Glomerular visceral epithelial cell (primary cell): ENCODE results near the gene ARMC9.
A peak's percentile ranks its signal among the peaks of the same experiment; 100 is the strongest.
"Not testable (repeated sequence)": the region's sequence is repeated elsewhere in the genome, so short reads cannot be mapped to it uniquely, and the experiment has no call there.

Source experiments
- DNase-seq: peaks from one replicate; pipeline ENCODE4 v3.0.0-alpha.2; 2016; ENCODE audit errors: extremely low spot score

Gene ARMC9

GRCh38 chr2:231362555-231363184 is 164.2 kb downstream of the ARMC9 start:
- no peak for DNase-seq

GRCh38 chr2:231364061-231364460 is 165.6 kb downstream of the ARMC9 start:
- no peak for DNase-seq

- peak; percentile 25 for DNase-seq
Measured at GRCh38 chr2:231364961-231365810, 166.8 kb downstream of the ARMC9 start.

GRCh38 chr2:231367178-231367577 is 168.7 kb downstream of the ARMC9 start:
- DNase-seq = no peak

GRCh38 chr2:231369580-231370428 is 171.4 kb downstream of the ARMC9 start:
- no peak for DNase-seq

GRCh38 chr2:231370429-231370748 is 172.0 kb downstream of the ARMC9 start:
- DNase-seq = no peak

GRCh38 chr2:231370749-231371429 is 172.5 kb downstream of the ARMC9 start:
- DNase-seq = no peak

GRCh38 chr2:231371430-231372054 is 173.1 kb downstream of the ARMC9 start:
- no peak for DNase-seq

GRCh38 chr2:231372326-231372725 is 173.9 kb downstream of the ARMC9 start:
- DNase-seq = no peak

GRCh38 chr2:231373184-231373583 is 174.8 kb downstream of the ARMC9 start:
- no peak for DNase-seq

GRCh38 chr2:231373786-231374349 is 175.4 kb downstream of the ARMC9 start:
- DNase-seq = no peak

GRCh38 chr2:231374771-231375170 is 176.3 kb downstream of the ARMC9 start:
- DNase-seq = no peak

GRCh38 chr2:231375994-231376615 is 177.7 kb downstream of the ARMC9 start:
- DNase-seq = not testable (repeated sequence)

GRCh38 chr2:231376857-231377256 is 178.4 kb downstream of the ARMC9 start:
- DNase-seq = no peak

GRCh38 chr2:231378026-231378722 is 179.7 kb downstream of the ARMC9 start:
- DNase-seq = no peak

- DNase-seq = no peak
Measured at GRCh38 chr2:231379266-231380215, 181.1 kb downstream of the ARMC9 start.

GRCh38 chr2:231380307-231380706 is 181.9 kb downstream of the ARMC9 start:
- DNase-seq = no peak

- DNase-seq = no peak
Measured at GRCh38 chr2:231380991-231381847, 182.8 kb downstream of the ARMC9 start.
